Measurements from ENCODE around the gene GPR26. TPM values are rescaled to one million over a fixed set of nuclear protein-coding genes. Genes with fewer than 3 reads are reported as not detected.
"Not testable (repeated sequence)": the region's sequence is repeated elsewhere in the genome, so short reads cannot be mapped to it uniquely, and the experiment has no call there.

The GPR26 gene
- total RNA-seq, 2 donors from 2014 or later = not detected

DNA sequence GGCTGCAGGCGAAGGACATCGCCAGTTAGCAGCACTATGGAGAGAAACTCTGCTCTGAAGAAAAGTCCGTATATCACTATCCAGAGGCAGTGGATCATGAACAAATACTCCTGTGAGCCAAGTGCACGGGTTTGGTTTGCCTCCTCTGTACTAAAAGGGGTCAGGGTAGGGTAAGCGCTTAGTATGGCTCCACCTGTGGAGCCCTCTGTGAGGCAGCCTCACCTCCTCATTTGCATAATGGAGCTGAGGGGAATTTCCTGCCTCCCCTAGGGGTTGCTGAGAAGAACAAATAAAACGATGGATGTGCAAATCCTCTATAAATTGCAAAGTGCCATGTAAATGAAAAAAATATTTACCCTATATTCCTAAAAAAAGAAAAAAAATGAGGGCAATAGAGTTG, 63.4 kb downstream of the GPR26 start:
- Histone ChIP-seq H3K4me3 (ENCODE audit: low read length) (no peak overlapping the region), H3K4me1 (ENCODE audit: control insufficient read depth, insufficient read depth, low read length) (no peaks in the 10 kb centered on the region), H3K9ac (ENCODE audit: extremely low read depth, low read length, poor library complexity, severe bottlenecking) (no peak overlapping the region), H3K9me3 (ENCODE audit: control insufficient read depth, low read length) (peaks cover 16% of the 10 kb centered on the region), H3K36me3 (ENCODE audit: control insufficient read depth, insufficient read depth, low read length) (no peaks in the 10 kb centered on the region), H3K27ac (ENCODE audit: low read depth, low read length) (no peak overlapping the region), H3K27me3 (ENCODE audit: control insufficient read depth, insufficient read depth, low read length, poor library complexity, severe bottlenecking) (no peaks in the 10 kb centered on the region)
- Mint-ChIP-seq H3K27ac (no peak overlapping the region), H3K36me3 (ENCODE audit: low read depth) (no peaks in the 10 kb centered on the region), H3K9me3 (peaks cover 18% of the 10 kb centered on the region), H3K4me1 (peaks cover 6% of the 10 kb centered on the region), H3K27me3 (ENCODE audit: insufficient read depth) (no peaks in the 10 kb centered on the region), H3K4me3 (no peak overlapping the region)
- TF ChIP-seq, protein P1, sequence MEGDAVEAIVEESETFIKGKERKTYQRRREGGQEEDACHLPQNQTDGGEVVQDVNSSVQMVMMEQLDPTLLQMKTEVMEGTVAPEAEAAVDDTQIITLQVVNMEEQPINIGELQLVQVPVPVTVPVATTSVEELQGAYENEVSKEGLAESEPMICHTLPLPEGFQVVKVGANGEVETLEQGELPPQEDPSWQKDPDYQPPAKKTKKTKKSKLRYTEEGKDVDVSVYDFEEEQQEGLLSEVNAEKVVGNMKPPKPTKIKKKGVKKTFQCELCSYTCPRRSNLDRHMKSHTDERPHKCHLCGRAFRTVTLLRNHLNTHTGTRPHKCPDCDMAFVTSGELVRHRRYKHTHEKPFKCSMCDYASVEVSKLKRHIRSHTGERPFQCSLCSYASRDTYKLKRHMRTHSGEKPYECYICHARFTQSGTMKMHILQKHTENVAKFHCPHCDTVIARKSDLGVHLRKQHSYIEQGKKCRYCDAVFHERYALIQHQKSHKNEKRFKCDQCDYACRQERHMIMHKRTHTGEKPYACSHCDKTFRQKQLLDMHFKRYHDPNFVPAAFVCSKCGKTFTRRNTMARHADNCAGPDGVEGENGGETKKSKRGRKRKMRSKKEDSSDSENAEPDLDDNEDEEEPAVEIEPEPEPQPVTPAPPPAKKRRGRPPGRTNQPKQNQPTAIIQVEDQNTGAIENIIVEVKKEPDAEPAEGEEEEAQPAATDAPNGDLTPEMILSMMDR (conservative IDR thresholded peaks at IDR 0.05) = no peak
- DNase-seq = no peak
- 73 to 82% methylated on average over 3 to 5 of the region's 6 CpGs for WGBS, 2 experiments (ENCODE audit: insufficient coverage in 1 of 2, insufficient read length in 1 of 2)

DNA sequence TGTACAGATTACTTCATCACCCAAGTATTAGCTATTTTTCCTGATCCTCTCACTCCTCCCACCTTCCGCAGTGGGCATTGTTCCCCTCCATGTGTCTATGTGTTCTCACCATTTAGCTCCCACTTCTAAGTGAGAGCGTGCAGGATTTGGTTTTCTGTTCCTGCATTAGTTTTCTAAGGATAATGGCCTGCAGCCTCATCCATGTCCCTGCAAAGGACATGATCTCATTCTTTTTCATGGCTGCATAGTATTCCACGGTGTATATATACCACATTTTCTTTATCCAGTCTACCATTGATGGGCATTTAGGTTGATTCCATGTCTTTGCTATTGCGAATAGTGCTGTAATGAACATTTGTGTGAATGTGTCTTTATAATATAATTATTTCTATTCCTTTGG, 70.8 kb downstream of the GPR26 start:
- not testable (repeated sequence) for H3K9me3 Mint-ChIP-seq; H3K4me3 ChIP-seq (ENCODE audit: low read length); H3K9me3 ChIP-seq (ENCODE audit: control insufficient read depth, low read length); H3K27me3 ChIP-seq (ENCODE audit: control insufficient read depth, insufficient read depth, low read length, poor library complexity, severe bottlenecking); H3K4me1 ChIP-seq (ENCODE audit: control insufficient read depth, insufficient read depth, low read length); DNase-seq; H3K36me3 Mint-ChIP-seq (ENCODE audit: low read depth); H3K4me1 Mint-ChIP-seq; H3K27ac Mint-ChIP-seq; H3K27me3 Mint-ChIP-seq (ENCODE audit: insufficient read depth); H3K27ac ChIP-seq (ENCODE audit: low read depth, low read length); H3K9ac ChIP-seq (ENCODE audit: extremely low read depth, low read length, poor library complexity, severe bottlenecking); H3K4me3 Mint-ChIP-seq; H3K36me3 ChIP-seq (ENCODE audit: control insufficient read depth, insufficient read depth, low read length)
- WGBS, 2 experiments (ENCODE audit: insufficient coverage in 1 of 2, insufficient read length in 1 of 2) = 74 to 76% methylated on average over 2 of the region's 4 CpGs

DNA sequence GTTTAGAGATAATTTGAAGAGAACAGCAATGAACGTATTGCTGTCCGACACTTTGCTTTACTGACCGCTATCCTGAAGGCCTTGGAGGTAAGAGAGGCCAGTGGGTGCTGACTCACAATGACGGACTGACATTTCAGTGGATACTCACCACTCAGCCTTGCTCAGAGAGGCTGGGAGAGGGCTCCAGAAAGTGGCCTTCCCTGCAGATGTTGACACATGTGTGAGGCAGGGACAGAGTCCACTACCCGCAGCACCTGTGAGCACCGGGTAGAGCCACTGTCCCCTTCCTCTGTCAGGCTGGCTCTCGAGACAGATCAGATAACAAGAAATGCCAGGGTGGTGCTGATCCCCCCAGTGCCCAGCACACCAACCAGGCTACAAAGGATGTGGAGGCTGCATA, 75.0 kb downstream of the GPR26 start:
- Mint-ChIP-seq H3K4me1 (no peaks in the 10 kb centered on the region), H3K9me3 (no peaks in the 10 kb centered on the region), H3K27me3 (ENCODE audit: insufficient read depth) (no peaks in the 10 kb centered on the region), H3K4me3 (no peak overlapping the region), H3K27ac (no peak overlapping the region), H3K36me3 (ENCODE audit: low read depth) (no peaks in the 10 kb centered on the region)
- Histone ChIP-seq H3K36me3 (ENCODE audit: control insufficient read depth, insufficient read depth, low read length) (no peaks in the 10 kb centered on the region), H3K4me1 (ENCODE audit: control insufficient read depth, insufficient read depth, low read length) (no peaks in the 10 kb centered on the region), H3K9ac (ENCODE audit: extremely low read depth, low read length, poor library complexity, severe bottlenecking) (no peak overlapping the region), H3K9me3 (ENCODE audit: control insufficient read depth, low read length) (peaks cover 3% of the 10 kb centered on the region), H3K4me3 (ENCODE audit: low read length) (no peak overlapping the region), H3K27ac (ENCODE audit: low read depth, low read length) (no peak overlapping the region), H3K27me3 (ENCODE audit: control insufficient read depth, insufficient read depth, low read length, poor library complexity, severe bottlenecking) (no peaks in the 10 kb centered on the region)
- WGBS, 2 experiments (ENCODE audit: insufficient coverage in 1 of 2, insufficient read length in 1 of 2) = 81 to 87% methylated on average over 5 to 7 of the region's 7 CpGs
- TF ChIP-seq, protein P1 (conservative IDR thresholded peaks at IDR 0.05) = no peak
- DNase-seq = no peak

DNA sequence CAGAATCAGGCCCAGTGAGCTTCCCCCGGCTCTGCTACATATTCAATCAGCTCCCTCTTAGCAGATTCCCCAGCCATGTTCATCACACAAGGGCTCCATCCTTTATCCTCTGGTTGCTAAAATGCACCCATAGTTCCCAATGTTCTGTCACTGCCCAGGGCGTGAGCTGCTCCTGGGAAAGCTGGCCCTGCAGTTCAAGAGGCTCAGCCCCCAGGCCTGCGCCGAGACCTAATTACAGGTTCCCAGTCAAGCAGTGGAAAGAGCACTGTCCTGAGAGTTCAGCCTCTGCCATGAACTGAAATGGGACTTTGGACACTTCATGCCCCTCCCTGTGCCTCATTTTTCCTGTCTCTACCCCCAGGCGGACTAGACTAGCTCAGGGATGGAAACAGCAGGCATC, 75.6 kb downstream of the GPR26 start:
- Mint-ChIP-seq H3K4me1 (peaks cover 4% of the 10 kb centered on the region), H3K9me3 (no peaks in the 10 kb centered on the region), H3K4me3 (no peak overlapping the region)

More for the DNA sequence above, 75.6 kb downstream of the GPR26 start:
- Histone ChIP-seq H3K9me3 (ENCODE audit: control insufficient read depth, low read length) (peaks cover 3% of the 10 kb centered on the region), H3K9ac (ENCODE audit: extremely low read depth, low read length, poor library complexity, severe bottlenecking) (no peak overlapping the region), H3K4me1 (ENCODE audit: control insufficient read depth, insufficient read depth, low read length) (no peaks in the 10 kb centered on the region), H3K27ac (ENCODE audit: low read depth, low read length) (no peak overlapping the region), H3K4me3 (ENCODE audit: low read length) (no peak overlapping the region), H3K36me3 (ENCODE audit: control insufficient read depth, insufficient read depth, low read length) (no peaks in the 10 kb centered on the region), H3K27me3 (ENCODE audit: control insufficient read depth, insufficient read depth, low read length, poor library complexity, severe bottlenecking) (no peaks in the 10 kb centered on the region)
- Mint-ChIP-seq H3K27ac (no peak overlapping the region), H3K36me3 (ENCODE audit: low read depth) (no peaks in the 10 kb centered on the region), H3K27me3 (ENCODE audit: insufficient read depth) (no peaks in the 10 kb centered on the region)
- TF ChIP-seq, protein P1 (conservative IDR thresholded peaks at IDR 0.05) = no peak
- WGBS, 2 experiments (ENCODE audit: insufficient coverage in 1 of 2, insufficient read length in 1 of 2) = 89 to 100% methylated on average over 5 of the region's 5 CpGs
- DNase-seq = no peak

All from endodermal cell (in vitro differentiated cells).